WTC11 (cell line): ENCODE data around the gene JAML. TPM values are rescaled to one million over a fixed set of nuclear protein-coding genes. Genes with fewer than 3 reads are reported as not detected.

Experiments
- ATAC-seq: fragments of 200-7000 bp; cut with Tn5 transposase; 2 replicates; pipeline ENCODE4 v1.10.0; 2021; ENCODE audit warnings: mild to moderate bottlenecking, moderate library complexity
- CTCF ChIA-PET: fragments of 300-600 bp; sonication (Branson Sonifier 250); formaldehyde crosslinking; loops from one replicate; lab custom pipeline; 2021; ENCODE audit warnings: antibody characterized with exemption; lab: Charles Lee
- POLR2A ChIA-PET: fragments of 350-600 bp; sonication (Branson Sonifier 250); formaldehyde crosslinking; loops from one replicate; lab custom pipeline; 2021; ENCODE audit warnings: antibody characterized with exemption; lab: Charles Lee
- DNase-seq: peaks from one replicate; pipeline ENCODE4 v3.0.0; 2021; ENCODE audit warnings: low spot score
- H3K27ac Mint-ChIP-seq: 2 replicates; pipeline ENCODE4 v1.8.0; 2021; ENCODE audit warnings: mixed read lengths
- H3K27me3 Mint-ChIP-seq: 2 replicates; pipeline ENCODE4 v1.8.0; 2021; ENCODE audit warnings: low read depth, mild to moderate bottlenecking, moderate library complexity, mixed read lengths
- H3K36me3 Mint-ChIP-seq: 2 replicates; pipeline ENCODE4 v1.8.0; 2021; ENCODE audit warnings: mixed read lengths
- H3K4me1 Mint-ChIP-seq: 2 replicates; pipeline ENCODE4 v1.8.0; 2022; ENCODE audit warnings: mixed read lengths
- H3K4me3 Mint-ChIP-seq: 2 replicates; pipeline ENCODE4 v1.8.0; 2021; ENCODE audit warnings: mild to moderate bottlenecking, moderate library complexity, mixed read lengths
- H3K9me3 Mint-ChIP-seq: 2 replicates; pipeline ENCODE4 v1.8.0; 2021; ENCODE audit warnings: mixed read lengths
- ATF3 ChIP-seq: sonication (generic); formaldehyde crosslinking; conservative IDR thresholded peaks from 2 replicates; pipeline ENCODE4 v1.8.1; 2022; ENCODE audit warnings: mild to moderate bottlenecking, missing genetic modification reagents
- ATF6 ChIP-seq: sonication (generic); formaldehyde crosslinking; IDR thresholded peaks from 2 replicates; pipeline ENCODE4 v1.8.1; 2023; ENCODE audit warnings: mild to moderate bottlenecking, missing genetic modification reagents
- CREB1 ChIP-seq: sonication (generic); formaldehyde crosslinking; IDR thresholded peaks from 2 replicates; pipeline ENCODE4 v1.8.0; 2023; ENCODE audit warnings: mild to moderate bottlenecking, missing genetic modification reagents
- ERG ChIP-seq: fragments of 250-450 bp; sonication (Bioruptor Pico); IDR thresholded peaks from 2 replicates; pipeline ENCODE4 v1.8.0; 2021; ENCODE audit warnings: mild to moderate bottlenecking
- FOXJ3 ChIP-seq: sonication (generic); formaldehyde crosslinking; IDR thresholded peaks from 2 replicates; pipeline ENCODE4 v1.9.0; 2021; ENCODE audit warnings: missing genetic modification reagents, mild to moderate bottlenecking, borderline replicate concordance
- GTF2I ChIP-seq: fragments of 250-450 bp; sonication (Bioruptor Pico); conservative IDR thresholded peaks from 2 replicates; pipeline ENCODE4 v1.4.0; 2021; ENCODE audit warnings: mild to moderate bottlenecking
- JAZF1 ChIP-seq: fragments of 250-450 bp; sonication (Bioruptor Pico); IDR thresholded peaks from 2 replicates; pipeline ENCODE4 v1.9.0; 2021; ENCODE audit warnings: moderate library complexity, mild to moderate bottlenecking, inconsistent platforms
- JUN ChIP-seq: sonication (generic); formaldehyde crosslinking; IDR thresholded peaks from 2 replicates; pipeline ENCODE4 v1.8.0; 2023; ENCODE audit warnings: mild to moderate bottlenecking, missing genetic modification reagents
- MYBL2 ChIP-seq: sonication (generic); formaldehyde crosslinking; IDR thresholded peaks from 2 replicates; pipeline ENCODE4 v1.8.1; 2023; ENCODE audit warnings: mild to moderate bottlenecking, moderate library complexity, missing genetic modification reagents
- PRDM15 ChIP-seq: sonication (generic); formaldehyde crosslinking; IDR thresholded peaks from 2 replicates; pipeline ENCODE4 v1.8.0; 2022; ENCODE audit warnings: missing genetic modification reagents
- SOX15 ChIP-seq: fragments of 250-450 bp; sonication (Bioruptor Pico); IDR thresholded peaks from 2 replicates; pipeline ENCODE4 v1.9.0; 2021; ENCODE audit warnings: mild to moderate bottlenecking
- TP53 ChIP-seq: sonication (generic); formaldehyde crosslinking; IDR thresholded peaks from 2 replicates; pipeline ENCODE4 v1.8.1; 2023; ENCODE audit warnings: mild to moderate bottlenecking, missing genetic modification reagents
- USF1 ChIP-seq: sonication (generic); formaldehyde crosslinking; IDR thresholded peaks from 2 replicates; pipeline ENCODE4 v1.8.0; 2022; ENCODE audit warnings: mild to moderate bottlenecking, missing genetic modification reagents
- USF2 ChIP-seq: sonication (generic); formaldehyde crosslinking; IDR thresholded peaks from 2 replicates; pipeline ENCODE4 v1.8.1; 2023; ENCODE audit warnings: mild to moderate bottlenecking, missing genetic modification reagents, moderate library complexity
- ZBTB43 ChIP-seq: sonication (generic); formaldehyde crosslinking; IDR thresholded peaks from 2 replicates; pipeline ENCODE4 v1.8.1; 2023; ENCODE audit warnings: mild to moderate bottlenecking, missing genetic modification reagents
- ZNF121 ChIP-seq: sonication (generic); formaldehyde crosslinking; IDR thresholded peaks from 2 replicates; pipeline ENCODE4 v1.8.0; 2023; ENCODE audit warnings: missing genetic modification reagents
- ZNF416 ChIP-seq: fragments of 250-450 bp; sonication (Bioruptor Pico); IDR thresholded peaks from 2 replicates; pipeline ENCODE4 v1.9.0; 2021; ENCODE audit warnings: mild to moderate bottlenecking, inconsistent platforms
- ZNF532 ChIP-seq: fragments of 250-450 bp; sonication (Bioruptor Pico); IDR thresholded peaks from 2 replicates; pipeline ENCODE4 v1.9.0; 2021; ENCODE audit warnings: mild to moderate bottlenecking, borderline replicate concordance
- total RNA-seq: library from RNA; stranded (reverse); gene quantifications from 3 replicates; pipeline ENCODE4 v1.2.3, GENCODE V29; 2021

The JAML gene
- total RNA-seq, 1 experiment from 2014 or later: 0.24 TPM

GRCh38 chr11:118186346-118187107 lies 38.3 kb downstream of the JAML start:
- H3K27ac Mint-ChIP-seq: no peak overlapping the region
- CTCF ChIA-PET: interaction anchor here (1.6 kb wide), 1 partner anchor 12 kb away, joined by 7 read pairs; no protein-coding TSS in a partner anchor
- H3K9me3 Mint-ChIP-seq: peaks cover 15% of the 10 kb centered on the region
- no peak overlapping the region for H3K4me3 Mint-ChIP-seq
- H3K36me3 Mint-ChIP-seq: peaks cover 7% of the 10 kb centered on the region
- H3K27me3 Mint-ChIP-seq: peaks cover 14% of the 10 kb centered on the region
- peaks cover 6% of the 10 kb centered on the region for H3K4me1 Mint-ChIP-seq
- no peak for DNase-seq
- ATAC-seq: no peak
- TF ChIP-seq GTF2I (CRISPR knock-in tag): no peak
- TF ChIP-seq ZNF532 (CRISPR knock-in tag): no peak
- TF ChIP-seq ZBTB43 (CRISPR knock-in tag): no peak
- no peak for TF ChIP-seq ZNF121 (CRISPR knock-in tag)
- TF ChIP-seq USF1 (CRISPR knock-in tag): no peak
- TF ChIP-seq JAZF1 (CRISPR knock-in tag): no peak
- TF ChIP-seq TP53 (CRISPR knock-in tag): no peak
- no peak for TF ChIP-seq ATF3
- no peak for TF ChIP-seq USF2 (CRISPR knock-in tag)
- no peak for TF ChIP-seq JUN (CRISPR knock-in tag)
- TF ChIP-seq PRDM15 (CRISPR knock-in tag): no peak
- no peak for TF ChIP-seq SOX15 (CRISPR knock-in tag)
- no peak for TF ChIP-seq CREB1 (CRISPR knock-in tag)
- no peak for TF ChIP-seq MYBL2 (CRISPR knock-in tag)
- TF ChIP-seq FOXJ3 (CRISPR knock-in tag): no peak
- TF ChIP-seq ERG (CRISPR knock-in tag): no peak
- no peak for TF ChIP-seq ZNF416
- TF ChIP-seq ATF6: no peak
- POLR2A ChIA-PET: no interaction called here
